GM06990 (cell line): ENCODE measurements around the gene USP28.

Experiments
- DNase-seq: peaks from one replicate; pipeline ENCODE4 v3.0.0-alpha.2; 2011; ENCODE audit not compliant: insufficient read length; ENCODE audit errors: extremely low read depth
- H3K27me3 ChIP-seq: replicated peaks from 2 replicates; pipeline ENCODE4 v1.6.0; 2011; ENCODE audit warnings: low read length; ENCODE audit not compliant: control insufficient read depth, insufficient read depth
- H3K36me3 ChIP-seq: 2 replicates; pipeline ENCODE4 v1.5.1; 2011; ENCODE audit warnings: low read length; ENCODE audit not compliant: control insufficient read depth, insufficient read depth
- H3K4me3 ChIP-seq: replicated peaks from 2 replicates; pipeline ENCODE4 v1.5.1; 2011; ENCODE audit warnings: low read depth, mild to moderate bottlenecking, control low read depth, low read length
- CTCF ChIP-seq: IDR thresholded peaks from 2 replicates; pipeline ENCODE4 v1.5.1; 2011; ENCODE audit warnings: low read length, control low read depth, mild to moderate bottlenecking, inconsistent platforms; ENCODE audit not compliant: insufficient read depth, poor library complexity, severe bottlenecking

The USP28 gene

GRCh38 chr11:113829751-113830150 is 45.6 kb downstream of the USP28 start:
- H3K4me3 ChIP-seq = no peak overlapping the region
- no peak for DNase-seq
- no peaks in the 10 kb centered on the region for H3K27me3 ChIP-seq
- no peak for TF ChIP-seq CTCF
- H3K36me3 ChIP-seq = peaks cover 6% of the 10 kb centered on the region

- Histone ChIP-seq H3K27me3 (no peaks in the 10 kb centered on the region), H3K36me3 (peaks cover 6% of the 10 kb centered on the region), H3K4me3 (no peak overlapping the region)
- no peak for TF ChIP-seq CTCF
- no peak for DNase-seq
Observed at GRCh38 chr11:113828191-113828590, 47.2 kb downstream of the USP28 start.

GRCh38 chr11:113827477-113827876 is 47.9 kb downstream of the USP28 start:
- no peaks in the 10 kb centered on the region for H3K27me3 ChIP-seq
- no peak for DNase-seq
- no peak overlapping the region for H3K4me3 ChIP-seq
- peaks cover 6% of the 10 kb centered on the region for H3K36me3 ChIP-seq
- TF ChIP-seq CTCF = no peak

GRCh38 chr11:113818426-113818825 is 56.9 kb downstream of the USP28 start:
- DNase-seq = no peak
- peaks cover 8% of the 10 kb centered on the region for H3K36me3 ChIP-seq

GRCh38 chr11:113817626-113818025 is 57.7 kb downstream of the USP28 start:
- TF ChIP-seq CTCF = no peak
- peaks cover 8% of the 10 kb centered on the region for H3K36me3 ChIP-seq
- H3K27me3 ChIP-seq = no peaks in the 10 kb centered on the region
- no peak overlapping the region for H3K4me3 ChIP-seq
- no peak for DNase-seq

More at GRCh38 chr11:113818426-113818825, 56.9 kb downstream of the USP28 start:
- Histone ChIP-seq H3K4me3 (no peak overlapping the region), H3K27me3 (no peaks in the 10 kb centered on the region)
- no peak for TF ChIP-seq CTCF

GRCh38 chr11:113817162-113817561 is 58.2 kb downstream of the USP28 start:
- DNase-seq = no peak
- Histone ChIP-seq H3K36me3 (peaks cover 8% of the 10 kb centered on the region), H3K27me3 (no peaks in the 10 kb centered on the region), H3K4me3 (no peak overlapping the region)
- no peak for TF ChIP-seq CTCF
